AG04449 (cell line): Measurements from ENCODE around the gene PHF21B.

Experiments used
- CTCF ChIA-PET: fragments of 350-600 bp; formaldehyde crosslinking; extraction: SDS; loops from one replicate; lab custom pipeline; 2021; ENCODE audit warnings: antibody characterized with exemption; lab: Yijun Ruan, JAX
- POLR2A ChIA-PET: fragments of 400-600, 350-600 bp; formaldehyde crosslinking; extraction: SDS; loops from one replicate; lab custom pipeline; 2020; ENCODE audit warnings: antibody characterized with exemption, inconsistent platforms; lab: Yijun Ruan, JAX
- DNase-seq: peaks from one replicate; pipeline ENCODE4 v3.0.0-alpha.2; 2010; ENCODE audit warnings: low read depth, low spot score
- H3K4me3 ChIP-seq: 2 replicates; pipeline ENCODE4 v1.5.1; 2011; ENCODE audit warnings: low read depth, mild to moderate bottlenecking, control low read depth, low read length
- CTCF ChIP-seq: IDR thresholded peaks from one replicate; pipeline ENCODE4 v1.5.1; 2011; ENCODE audit warnings: mild to moderate bottlenecking, moderate library complexity, low read length, control low read depth, inconsistent platforms; ENCODE audit not compliant: insufficient read depth; ENCODE audit errors: missing control alignments

Gene PHF21B

GRCh38 chr22:44940130-44940529, 69.7 kb downstream of the PHF21B start:
- TF ChIP-seq CTCF, result no peak
- no peak overlapping the region for H3K4me3 ChIP-seq
- DNase-seq, result no peak
- ChIA-PET CTCF (no interaction called here), POLR2A (no interaction called here)

- DNase-seq, result no peak
- POLR2A ChIA-PET, result no interaction called here
- no peak overlapping the region for H3K4me3 ChIP-seq
- TF ChIP-seq CTCF, result no peak
- CTCF ChIA-PET, result no interaction called here
Measured at GRCh38 chr22:44939451-44939850, 70.4 kb downstream of the PHF21B start.

- ChIA-PET CTCF (no interaction called here), POLR2A (no interaction called here)
- DNase-seq, result no peak
- TF ChIP-seq CTCF, result no peak
- H3K4me3 ChIP-seq, result no peak overlapping the region
Measured at GRCh38 chr22:44938886-44939285, 70.9 kb downstream of the PHF21B start.

GRCh38 chr22:44937216-44937615, 72.6 kb downstream of the PHF21B start:
- H3K4me3 ChIP-seq, result no peak overlapping the region
- ChIA-PET CTCF (no interaction called here), POLR2A (no interaction called here)
- DNase-seq, result no peak
- TF ChIP-seq CTCF, result no peak

GRCh38 chr22:44936201-44936600, 73.6 kb downstream of the PHF21B start:
- no peak overlapping the region for H3K4me3 ChIP-seq
- TF ChIP-seq CTCF, result no peak
- ChIA-PET POLR2A (no interaction called here), CTCF (no interaction called here)
- DNase-seq, result no peak

GRCh38 chr22:44935724-44936123, 74.1 kb downstream of the PHF21B start:
- no peak overlapping the region for H3K4me3 ChIP-seq
- TF ChIP-seq CTCF, result no peak
- DNase-seq, result no peak
- ChIA-PET POLR2A (no interaction called here), CTCF (no interaction called here)
